ENCODE data around the gene RIBC2. TPM values are rescaled to one million over a fixed set of nuclear protein-coding genes. Genes with fewer than 3 reads are reported as not detected.

RIBC2 gene
- total and polyA plus RNA-seq, 2 donors from 2014 or later, result 1.0 TPM; not detected in 1

- Histone ChIP-seq H3K9ac (ENCODE audit: low read length in 3 of 3) (no peak overlapping the region), H3K4me1 (ENCODE audit: control insufficient read depth in 2 of 3, insufficient read depth in 2 of 3, low read depth in 1 of 3, low read length in 3 of 3) (no peaks in the 10 kb centered on the region), H3K9me3 (ENCODE audit: control insufficient read depth in 2 of 3, insufficient read depth in 1 of 3, low read length in 3 of 3) (peaks cover 0 to 3% (median 0%) of the 10 kb centered on the region in 3 donors), H3K4me3 (ENCODE audit: low read length in 3 of 3) (no peak overlapping the region), H3K36me3 (ENCODE audit: control insufficient read depth in 2 of 3, insufficient read depth in 3 of 3, low read length in 3 of 3) (no peaks in the 10 kb centered on the region), H3K27ac (ENCODE audit: low read depth in 2 of 2, low read length in 2 of 2) (no peak overlapping the region), H3K27me3 (ENCODE audit: control insufficient read depth, insufficient read depth, low read length) (no peaks in the 10 kb centered on the region)
- TF ChIP-seq CTCF (IDR thresholded peaks at IDR 0.05; ENCODE audit: borderline replicate concordance, extremely low read depth, insufficient read depth), result no peak
- no peak for FAIRE-seq
- peak in 1 of 5 donors; percentile 13 for DNase-seq
- intact Hi-C loops (cut with DNase I), result no loop called here
Measured at GRCh38 chr22:45425101-45425500, 11.6 kb downstream of the RIBC2 start.

- peak in 1 of 5 donors; percentile 41 for DNase-seq
- Histone ChIP-seq H3K9ac (ENCODE audit: low read length in 3 of 3) (no peak overlapping the region), H3K27me3 (ENCODE audit: control insufficient read depth, insufficient read depth, low read length) (no peaks in the 10 kb centered on the region), H3K9me3 (ENCODE audit: control insufficient read depth in 2 of 3, insufficient read depth in 1 of 3, low read length in 3 of 3) (peaks cover 0 to 3% (median 0%) of the 10 kb centered on the region in 3 donors), H3K4me1 (ENCODE audit: control insufficient read depth in 2 of 3, insufficient read depth in 2 of 3, low read depth in 1 of 3, low read length in 3 of 3) (no peaks in the 10 kb centered on the region), H3K4me3 (ENCODE audit: low read length in 3 of 3) (no peak overlapping the region), H3K27ac (ENCODE audit: low read depth in 2 of 2, low read length in 2 of 2) (no peak overlapping the region), H3K36me3 (ENCODE audit: control insufficient read depth in 2 of 3, insufficient read depth in 3 of 3, low read length in 3 of 3) (no peaks in the 10 kb centered on the region)
- no peak for TF ChIP-seq CTCF (IDR thresholded peaks at IDR 0.05; ENCODE audit: borderline replicate concordance, extremely low read depth, insufficient read depth)
- intact Hi-C loops (cut with DNase I), result no loop called here
- FAIRE-seq, result no peak
Measured at GRCh38 chr22:45425531-45426265, 12.2 kb downstream of the RIBC2 start.

- no peak overlapping the region for H3K9ac ChIP-seq (ENCODE audit: low read length in 3 of 3)
- H3K9me3 ChIP-seq (ENCODE audit: control insufficient read depth in 2 of 3, insufficient read depth in 1 of 3, low read length in 3 of 3), result peaks cover 0 to 3% (median 0%) of the 10 kb centered on the region in 3 donors
- H3K4me1 ChIP-seq (ENCODE audit: control insufficient read depth in 2 of 3, insufficient read depth in 2 of 3, low read depth in 1 of 3, low read length in 3 of 3), result no peaks in the 10 kb centered on the region
- DNase-seq, result peak in 1 of 5 donors; percentile 57
- intact Hi-C loops (cut with DNase I), result no loop called here
- no peak for FAIRE-seq
- H3K27ac ChIP-seq (ENCODE audit: low read depth in 2 of 2, low read length in 2 of 2), result no peak overlapping the region
- no peak for TF ChIP-seq CTCF (IDR thresholded peaks at IDR 0.05; ENCODE audit: borderline replicate concordance, extremely low read depth, insufficient read depth)
- no peaks in the 10 kb centered on the region for H3K36me3 ChIP-seq (ENCODE audit: control insufficient read depth in 2 of 3, insufficient read depth in 3 of 3, low read length in 3 of 3)
- H3K4me3 ChIP-seq (ENCODE audit: low read length in 3 of 3), result no peak overlapping the region
- H3K27me3 ChIP-seq (ENCODE audit: control insufficient read depth, insufficient read depth, low read length), result no peaks in the 10 kb centered on the region
Measured at GRCh38 chr22:45426387-45426786, 12.9 kb downstream of the RIBC2 start.

Measured in kidney (tissue), 14 donors.